Cardiac muscle cell (in vitro differentiated cells and primary cell): Measurements from ENCODE around the gene OR6C65. TPM values are rescaled to one million over a fixed set of nuclear protein-coding genes. Genes with fewer than 3 reads are reported as not detected.

Experiments used
- DNase-seq, 2 donors: peaks; one replicate each; pipeline versions ENCODE4 v3.0.0 to v3.0.0-alpha.2; 2010 to 2017; ENCODE audit warnings: low read depth in 1 of 2, low spot score in 1 of 2
- H3K27ac ChIP-seq: fragments of 200-600 bp; sonication (generic); 2 replicates; pipeline ENCODE4 v1.5.1; 2016
- H3K27me3 ChIP-seq: fragments of 200-600 bp; sonication (generic); 2 replicates; pipeline ENCODE4 v1.6.0; 2016; ENCODE audit warnings: control low read depth
- H3K36me3 ChIP-seq: fragments of 200-600 bp; sonication (generic); 2 replicates; pipeline ENCODE4 v1.5.1; 2016; ENCODE audit warnings: control low read depth
- H3K4me1 ChIP-seq: fragments of 200-600 bp; sonication (generic); 2 replicates; pipeline ENCODE4 v1.8.1; 2017; ENCODE audit warnings: low read depth, mild to moderate bottlenecking, mixed run types
- H3K4me3 ChIP-seq: fragments of 200-600 bp; sonication (generic); 2 replicates; pipeline ENCODE4 v1.5.1; 2016; ENCODE audit warnings: mild to moderate bottlenecking
- H3K9me3 ChIP-seq: fragments of 200-600 bp; sonication (generic); 2 replicates; pipeline ENCODE4 v1.5.1; 2017; ENCODE audit warnings: low read depth, mild to moderate bottlenecking, control low read depth
- CTCF ChIP-seq: IDR thresholded peaks from 2 replicates; pipeline ENCODE4 v1.5.1; 2012; ENCODE audit warnings: low read depth, mild to moderate bottlenecking, low read length
- polyA plus RNA-seq: library from polyadenylated mRNA; unstranded; fragments of >200 nt; fragmentation: Nextera tagmentation; extraction: Ambion mirVana; gene quantifications from 2 replicates; pipeline ENCODE4 v1.2.1, GENCODE V29; 2016
- total RNA-seq: library from RNA; depleted of rRNA; stranded (reverse); fragments of >200 nt; gene quantifications from 2 replicates; pipeline ENCODE4 v1.2.3, GENCODE V29; 2016

Gene OR6C65
- total and polyA plus RNA-seq, 2 experiments from 2014 or later = not detected

- no peak for DNase-seq
These were observed 45.0 kb downstream of the OR6C65 start for GRCh38 chr12:55445357-55445756.

GRCh38 chr12:55446326-55446725 is 46.0 kb downstream of the OR6C65 start:
- no peaks in the 10 kb centered on the region for H3K36me3 ChIP-seq
- H3K4me1 ChIP-seq = no peaks in the 10 kb centered on the region
- no peaks in the 10 kb centered on the region for H3K9me3 ChIP-seq
- no peak for TF ChIP-seq CTCF
- no peak overlapping the region for H3K4me3 ChIP-seq
- H3K27me3 ChIP-seq = no peaks in the 10 kb centered on the region
- no peak overlapping the region for H3K27ac ChIP-seq
- DNase-seq = peak in 1 of 2 donors; percentile 3

More at GRCh38 chr12:55445357-55445756, 45.0 kb downstream of the OR6C65 start:
- H3K9me3 ChIP-seq = no peaks in the 10 kb centered on the region
- no peak overlapping the region for H3K4me3 ChIP-seq
- H3K36me3 ChIP-seq = no peaks in the 10 kb centered on the region
- no peaks in the 10 kb centered on the region for H3K27me3 ChIP-seq
- no peaks in the 10 kb centered on the region for H3K4me1 ChIP-seq
- no peak for TF ChIP-seq CTCF
- H3K27ac ChIP-seq = no peak overlapping the region

GRCh38 chr12:55448825-55449224 is 48.5 kb downstream of the OR6C65 start:
- H3K4me1 ChIP-seq = no peaks in the 10 kb centered on the region
- DNase-seq = no peak
- H3K36me3 ChIP-seq = no peaks in the 10 kb centered on the region
- no peaks in the 10 kb centered on the region for H3K9me3 ChIP-seq
- no peak overlapping the region for H3K27ac ChIP-seq
- no peak for TF ChIP-seq CTCF
- H3K27me3 ChIP-seq = no peaks in the 10 kb centered on the region
- no peak overlapping the region for H3K4me3 ChIP-seq

Other genes with a start within 250 kb of the OR6C65 start
- gene OR10A7, start 179.5 kb upstream of the OR6C65 start, total RNA-seq = not detected in 2 replicates
- not detected in 2 replicates for gene OR10A7, start 179.5 kb upstream of the OR6C65 start, polyA plus RNA-seq
- gene OR6C74, start 155.9 kb upstream of the OR6C65 start, total RNA-seq = not detected in 2 replicates
- gene OR6C74, start 155.9 kb upstream of the OR6C65 start, polyA plus RNA-seq = not detected in 2 replicates
- not detected in 2 replicates for gene OR6C6, start 104.0 kb upstream of the OR6C65 start, total RNA-seq
- gene OR6C6, start 104.0 kb upstream of the OR6C65 start, polyA plus RNA-seq = not detected in 2 replicates
- gene OR6C1, start 86.2 kb upstream of the OR6C65 start, total RNA-seq = not detected in 2 replicates
- not detected in 2 replicates for gene OR6C1, start 86.2 kb upstream of the OR6C65 start, polyA plus RNA-seq
- gene OR6C3, start 69.8 kb upstream of the OR6C65 start, total RNA-seq = not detected in 2 replicates
- gene OR6C3, start 69.8 kb upstream of the OR6C65 start, polyA plus RNA-seq = not detected in 2 replicates
- not detected in 2 replicates for gene OR6C75, start 37.6 kb upstream of the OR6C65 start, total RNA-seq
- gene OR6C75, start 37.6 kb upstream of the OR6C65 start, polyA plus RNA-seq = not detected in 2 replicates
- gene OR6C76, start 25.7 kb downstream of the OR6C65 start, total RNA-seq = not detected in 2 replicates
- not detected in 2 replicates for gene OR6C76, start 25.7 kb downstream of the OR6C65 start, polyA plus RNA-seq
- gene OR6C2, start 43.5 kb downstream of the OR6C65 start, total RNA-seq = not detected in 2 replicates
- gene OR6C2, start 43.5 kb downstream of the OR6C65 start, polyA plus RNA-seq = not detected in 2 replicates
- gene OR6C70, start 69.6 kb downstream of the OR6C65 start, total RNA-seq = not detected in 2 replicates
- not detected in 2 replicates for gene OR6C70, start 69.6 kb downstream of the OR6C65 start, polyA plus RNA-seq
- gene OR6C68, start 91.8 kb downstream of the OR6C65 start, total RNA-seq = not detected in 2 replicates
- gene OR6C68, start 91.8 kb downstream of the OR6C65 start, polyA plus RNA-seq = not detected in 2 replicates
- gene OR6C4, start 149.1 kb downstream of the OR6C65 start, total RNA-seq = not detected in 2 replicates
- gene OR6C4, start 149.1 kb downstream of the OR6C65 start, polyA plus RNA-seq = not detected in 2 replicates
- not detected in 2 replicates for gene OR2AP1, start 171.9 kb downstream of the OR6C65 start, total RNA-seq
- gene OR2AP1, start 171.9 kb downstream of the OR6C65 start, polyA plus RNA-seq = not detected in 2 replicates
- gene OR10P1, start 236.4 kb downstream of the OR6C65 start, total RNA-seq = not detected in 2 replicates
- gene OR10P1, start 236.4 kb downstream of the OR6C65 start, polyA plus RNA-seq = not detected in 2 replicates